ENCODE data around the gene RGMB. TPM values are rescaled to one million over a fixed set of nuclear protein-coding genes. Genes with fewer than 3 reads are reported as not detected.

The RGMB gene
- total and polyA plus RNA-seq, 12 donors, result 1.7 to 16.6 (median 13.6) TPM

DNA sequence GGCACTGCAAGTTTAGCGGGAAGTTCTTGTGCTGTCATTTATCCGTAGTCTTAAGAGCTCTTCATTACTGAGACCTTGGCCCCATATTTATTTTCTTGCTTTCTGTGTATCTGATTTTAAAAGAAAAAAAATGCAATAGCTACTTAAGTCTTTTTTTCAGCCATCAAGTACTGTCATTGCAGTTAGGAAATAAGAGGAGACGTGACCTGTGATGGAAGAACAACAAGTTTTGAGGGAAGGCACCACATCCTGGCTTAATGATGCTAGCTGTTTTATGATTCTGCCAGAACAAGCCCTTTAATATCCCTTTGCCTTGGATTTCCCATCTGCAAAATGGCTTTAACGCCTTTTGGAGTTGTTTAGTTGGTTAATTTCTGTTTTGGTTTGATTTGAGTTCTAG is 3.8 kb downstream of the RGMB start:
- DNase-seq, result no peak
- no peak overlapping the region for H3K27ac ChIP-seq
- H3K4me3 ChIP-seq, result no peak overlapping the region
- H3K27me3 ChIP-seq, result peaks cover 0 to 55% (median 0%) of the 10 kb centered on the region in 7 donors
- H3K36me3 ChIP-seq, result peaks cover 0 to 30% (median 5%) of the 10 kb centered on the region in 9 donors
- H3K4me1 ChIP-seq, result peaks cover 5 to 66% (median 45%) of the 10 kb centered on the region in 9 donors
- no peak for TF ChIP-seq CTCF (IDR thresholded peaks at IDR 0.05)
- H3K9me3 ChIP-seq, result no peaks in the 10 kb centered on the region
- no peak for ATAC-seq
- 82 to 88% methylated on average over 4 of the region's 4 CpGs for WGBS, 2 donors
- intact Hi-C loops (cut with DNase I), result loop anchor here in 2 of 10 donors (10.0 kb wide), 2 partner anchors 148 to 1972 kb away; partner anchors contain the start of genes CHD1 (in 1 of the 2) and ERAP1 (in 1 of the 2)

DNA sequence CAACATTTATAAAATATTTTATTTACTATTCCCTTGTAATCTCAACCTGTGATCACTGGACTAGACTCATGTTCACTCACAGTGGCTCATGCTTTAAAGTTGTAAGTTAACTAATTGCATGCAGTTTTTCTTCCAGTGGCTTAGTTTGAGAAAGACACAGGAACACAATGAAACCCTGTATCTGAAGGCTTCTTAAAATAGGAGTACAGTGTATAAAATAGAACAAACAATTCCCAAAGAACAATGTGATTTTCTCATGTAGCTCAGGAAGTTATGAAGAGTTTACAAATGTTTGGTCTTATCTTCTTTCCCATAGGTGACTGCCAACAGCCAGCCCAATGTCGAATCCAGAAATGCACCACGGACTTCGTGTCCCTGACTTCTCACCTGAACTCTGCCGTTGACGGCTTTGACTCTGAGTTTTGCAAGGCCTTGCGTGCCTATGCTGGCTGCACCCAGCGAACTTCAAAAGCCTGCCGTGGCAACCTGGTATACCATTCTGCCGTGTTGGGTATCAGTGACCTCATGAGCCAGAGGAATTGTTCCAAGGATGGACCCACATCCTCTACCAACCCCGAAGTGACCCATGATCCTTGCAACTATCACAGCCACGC is 5.9 kb downstream of the RGMB start:
- Histone ChIP-seq H3K9me3 (no peaks in the 10 kb centered on the region), H3K27me3 (peaks cover 0 to 34% (median 0%) of the 10 kb centered on the region in 7 donors), H3K27ac (no peak overlapping the region), H3K36me3 (peaks cover 0 to 42% (median 5%) of the 10 kb centered on the region in 9 donors), H3K4me3 (no peak overlapping the region), H3K4me1 (peaks cover 5 to 75% (median 37%) of the 10 kb centered on the region in 9 donors)
- DNase-seq (no peak), ATAC-seq (peak in 2 of 8 donors; percentile 61 to 83)
- 65 to 70% methylated on average over 11 of the region's 11 CpGs for WGBS, 2 donors
- intact Hi-C loops (cut with DNase I), result loop anchor here in 2 of 10 donors (10.0 kb wide), 2 partner anchors 145 to 1975 kb away; partner anchors contain the start of genes CHD1 (in 1 of the 2) and ERAP1 (in 1 of the 2)
- no peak for TF ChIP-seq CTCF (IDR thresholded peaks at IDR 0.05)

GRCh38 chr5:98780390-98780789 is 6.9 kb downstream of the RGMB start:
- peaks cover 0 to 42% (median 5%) of the 10 kb centered on the region in 9 donors for H3K36me3 ChIP-seq
- TF ChIP-seq CTCF (IDR thresholded peaks at IDR 0.05), result no peak
- WGBS, 2 donors, result 76 to 83% methylated on average over 3 of the region's 3 CpGs
- H3K4me3 ChIP-seq, result no peak overlapping the region
- H3K4me1 ChIP-seq, result peaks cover 5 to 78% (median 41%) of the 10 kb centered on the region in 9 donors
- H3K27ac ChIP-seq, result no peak overlapping the region
- no peaks in the 10 kb centered on the region for H3K9me3 ChIP-seq
- intact Hi-C loops (cut with DNase I), result no loop called here
- H3K27me3 ChIP-seq, result peaks cover 0 to 25% (median 0%) of the 10 kb centered on the region in 7 donors
- ATAC-seq (no peak), DNase-seq (no peak)

GRCh38 chr5:98781520-98781919 is 8.1 kb downstream of the RGMB start:
- Histone ChIP-seq H3K27me3 (peaks cover 0 to 14% (median 0%) of the 10 kb centered on the region in 7 donors), H3K9me3 (no peaks in the 10 kb centered on the region), H3K36me3 (peaks cover 0 to 42% (median 5%) of the 10 kb centered on the region in 9 donors), H3K4me1 (peaks cover 5 to 78% (median 42%) of the 10 kb centered on the region in 9 donors), H3K27ac (no peak overlapping the region), H3K4me3 (no peak overlapping the region)
- TF ChIP-seq CTCF (IDR thresholded peaks at IDR 0.05), result no peak
- ATAC-seq, result no peak
- DNase-seq, result no peak
- intact Hi-C loops (cut with DNase I), result no loop called here
- WGBS, 2 donors, result 63 to 68% methylated on average over 2 of the region's 2 CpGs

All from heart right ventricle (tissue), 16 donors.